Fibroblast of lung (primary cell): ENCODE measurements around the gene RASSF5. TPM values are rescaled to one million over a fixed set of nuclear protein-coding genes. Genes with fewer than 3 reads are reported as not detected.
A peak's percentile ranks its signal among the peaks of the same experiment; 100 is the strongest.

ENCODE experiments used
- DNase-seq, 2 donors: peaks; one replicate each; pipeline versions ENCODE4 v3.0.0 to v3.0.0-alpha.2; 2010; ENCODE audit warnings: low read depth in 2 of 2
- H2AFZ ChIP-seq: 2 replicates; pipeline ENCODE4 v1.5.1; 2012; ENCODE audit warnings: low read length, control low read depth, inconsistent platforms
- H3K27ac ChIP-seq: 2 replicates; pipeline ENCODE4 v1.5.1; 2011; ENCODE audit warnings: low read length, control low read depth; ENCODE audit not compliant: insufficient read depth
- H3K27me3 ChIP-seq: 2 replicates; pipeline ENCODE4 v1.5.1; 2011; ENCODE audit warnings: mild to moderate bottlenecking, low read length; ENCODE audit not compliant: control insufficient read depth, insufficient read depth
- H3K36me3 ChIP-seq: 2 replicates; pipeline ENCODE4 v1.5.1; 2011; ENCODE audit warnings: low read length; ENCODE audit not compliant: control insufficient read depth, insufficient read depth
- H3K4me1 ChIP-seq: 2 replicates; pipeline ENCODE4 v1.5.1; 2011; ENCODE audit warnings: low read length; ENCODE audit not compliant: control insufficient read depth, insufficient read depth; ENCODE audit errors: extremely low read depth
- H3K4me2 ChIP-seq: 2 replicates; pipeline ENCODE4 v1.5.1; 2011; ENCODE audit warnings: low read length, control low read depth; ENCODE audit not compliant: insufficient read depth; ENCODE audit errors: extremely low read depth
- H3K4me3 ChIP-seq, 4 experiments: fragments of 200-600 bp in 1 of 4; sonication (generic) in 1 of 4; replicated peaks in 1 of 4; 2 replicates each; pipeline ENCODE4 v1.5.1; 2011 to 2016; ENCODE audit warnings: low read length in 4 of 4, low read depth in 3 of 4, mild to moderate bottlenecking in 3 of 4, control low read depth in 2 of 4, inconsistent platforms in 1 of 4, mixed read lengths in 1 of 4; ENCODE audit not compliant: insufficient read depth in 1 of 4; ENCODE audit errors: control extremely low read depth in 1 of 4
- H3K79me2 ChIP-seq: 2 replicates; pipeline ENCODE4 v1.5.1; 2012; ENCODE audit warnings: mild to moderate bottlenecking, low read length, inconsistent platforms; ENCODE audit not compliant: control insufficient read depth, insufficient read depth
- H3K9ac ChIP-seq: 2 replicates; pipeline ENCODE4 v1.5.1; 2011; ENCODE audit warnings: mild to moderate bottlenecking, low read length, control low read depth; ENCODE audit not compliant: insufficient read depth
- H3K9me3 ChIP-seq: 2 replicates; pipeline ENCODE4 v1.5.1; 2012; ENCODE audit warnings: low read depth, low read length; ENCODE audit not compliant: control insufficient read depth, insufficient read depth
- H4K20me1 ChIP-seq: 2 replicates; pipeline ENCODE4 v1.5.1; 2011; ENCODE audit warnings: low read length; ENCODE audit not compliant: control insufficient read depth, insufficient read depth; ENCODE audit errors: extremely low read depth
- EZH2 ChIP-seq: IDR thresholded peaks from 2 replicates; pipeline ENCODE4 v1.5.1; 2012; ENCODE audit warnings: low read length, control low read depth, mild to moderate bottlenecking; ENCODE audit errors: missing control alignments
- polyA plus RNA-seq, 2 donors: library from polyadenylated mRNA; depleted of rRNA in 1 of 2; stranded (reverse) in 1 of 2; unstranded in 1 of 2; fragments of >200 nt; gene quantifications; 2 replicates each; pipeline ENCODE4 v1.2.1, GENCODE V29; 2011 to 2012; ENCODE audit warnings: missing spikeins in 1 of 2
- total RNA-seq: library from RNA; depleted of rRNA; stranded (reverse); fragments of >200 nt; gene quantifications from 2 replicates; pipeline ENCODE4 v1.2.1, GENCODE V29; 2014
- TF ChIP-seq, protein P1 (sequence below), 2 donors: IDR thresholded peaks in 1 of 2; conservative IDR thresholded peaks in 1 of 2; 1 replicate in 1 of 2; 2 replicates in 1 of 2; pipeline ENCODE4 v1.5.1; 2011 to 2012; ENCODE audit warnings: low read length in 2 of 2, control low read depth in 1 of 2, inconsistent platforms in 1 of 2, low read depth in 1 of 2, mild to moderate bottlenecking in 1 of 2

The RASSF5 gene
- total and polyA plus RNA-seq, 2 donors (not counting 1 experiment from before 2014, with no cell fraction given): 1.3 to 3.0 TPM

- Histone ChIP-seq H2AFZ (no peak overlapping the region), H3K36me3 (peaks cover 10% of the 10 kb centered on the region), H3K4me3 (no peak overlapping the region), H3K27me3 (no peaks in the 10 kb centered on the region), H3K4me2 (no peak overlapping the region), H3K79me2 (no peaks in the 10 kb centered on the region), H3K4me1 (peaks cover 17% of the 10 kb centered on the region), H3K9ac (no peak overlapping the region), H3K27ac (no peak overlapping the region), H3K9me3 (no peaks in the 10 kb centered on the region), H4K20me1 (no peaks in the 10 kb centered on the region)
- DNase-seq: no peak
- TF ChIP-seq, protein P1, sequence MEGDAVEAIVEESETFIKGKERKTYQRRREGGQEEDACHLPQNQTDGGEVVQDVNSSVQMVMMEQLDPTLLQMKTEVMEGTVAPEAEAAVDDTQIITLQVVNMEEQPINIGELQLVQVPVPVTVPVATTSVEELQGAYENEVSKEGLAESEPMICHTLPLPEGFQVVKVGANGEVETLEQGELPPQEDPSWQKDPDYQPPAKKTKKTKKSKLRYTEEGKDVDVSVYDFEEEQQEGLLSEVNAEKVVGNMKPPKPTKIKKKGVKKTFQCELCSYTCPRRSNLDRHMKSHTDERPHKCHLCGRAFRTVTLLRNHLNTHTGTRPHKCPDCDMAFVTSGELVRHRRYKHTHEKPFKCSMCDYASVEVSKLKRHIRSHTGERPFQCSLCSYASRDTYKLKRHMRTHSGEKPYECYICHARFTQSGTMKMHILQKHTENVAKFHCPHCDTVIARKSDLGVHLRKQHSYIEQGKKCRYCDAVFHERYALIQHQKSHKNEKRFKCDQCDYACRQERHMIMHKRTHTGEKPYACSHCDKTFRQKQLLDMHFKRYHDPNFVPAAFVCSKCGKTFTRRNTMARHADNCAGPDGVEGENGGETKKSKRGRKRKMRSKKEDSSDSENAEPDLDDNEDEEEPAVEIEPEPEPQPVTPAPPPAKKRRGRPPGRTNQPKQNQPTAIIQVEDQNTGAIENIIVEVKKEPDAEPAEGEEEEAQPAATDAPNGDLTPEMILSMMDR (conservative IDR thresholded peaks at IDR 0.05 in 1 of 2, IDR thresholded peaks at IDR 0.05 in 1 of 2; ENCODE audit: low read depth in 1 of 2, low read length in 2 of 2): no peak
- no peak for TF ChIP-seq EZH2
Observed at GRCh38 chr1:206498685-206499084, 8.6 kb upstream of the RASSF5 start.

GRCh38 chr1:206500046-206500445 lies 7.3 kb upstream of the RASSF5 start:
- Histone ChIP-seq H3K4me1 (peaks cover 24% of the 10 kb centered on the region), H3K27me3 (no peaks in the 10 kb centered on the region), H3K27ac (no peak overlapping the region), H3K9me3 (no peaks in the 10 kb centered on the region), H3K4me2 (no peak overlapping the region), H4K20me1 (no peaks in the 10 kb centered on the region), H3K36me3 (peaks cover 6% of the 10 kb centered on the region), H3K79me2 (no peaks in the 10 kb centered on the region), H2AFZ (no peak overlapping the region), H3K4me3 (no peak overlapping the region), H3K9ac (no peak overlapping the region)
- DNase-seq: no peak
- TF ChIP-seq, protein P1 (conservative IDR thresholded peaks at IDR 0.05 in 1 of 2, IDR thresholded peaks at IDR 0.05 in 1 of 2; ENCODE audit: low read depth in 1 of 2, low read length in 2 of 2): no peak
- TF ChIP-seq EZH2: no peak

GRCh38 chr1:206501881-206502280 lies 5.5 kb upstream of the RASSF5 start:
- no peak overlapping the region for H2AFZ ChIP-seq
- TF ChIP-seq EZH2: no peak
- TF ChIP-seq, protein P1 (conservative IDR thresholded peaks at IDR 0.05 in 1 of 2, IDR thresholded peaks at IDR 0.05 in 1 of 2; ENCODE audit: low read depth in 1 of 2, low read length in 2 of 2): no peak

More at GRCh38 chr1:206501881-206502280, 5.5 kb upstream of the RASSF5 start:
- Histone ChIP-seq H3K36me3 (no peaks in the 10 kb centered on the region), H3K4me1 (peaks cover 25% of the 10 kb centered on the region), H3K4me3 (no peak overlapping the region), H4K20me1 (no peaks in the 10 kb centered on the region), H3K79me2 (no peaks in the 10 kb centered on the region), H3K9ac (no peak overlapping the region), H3K4me2 (peak overlapping the region; percentile 37), H3K27ac (no peak overlapping the region), H3K27me3 (peaks cover 2% of the 10 kb centered on the region), H3K9me3 (no peaks in the 10 kb centered on the region)
- DNase-seq: no peak
